Osteoblast (primary cell): Measurements from ENCODE around the gene SPINK14. TPM values are rescaled to one million over a fixed set of nuclear protein-coding genes. Genes with fewer than 3 reads are reported as not detected.

Source experiments
- DNase-seq: peaks from one replicate; pipeline ENCODE4 v3.0.0; 2011; ENCODE audit warnings: low spot score, mixed read lengths; ENCODE audit not compliant: insufficient read length; ENCODE audit errors: missing footprints
- H2AFZ ChIP-seq: 2 replicates; pipeline ENCODE4 v1.6.0; 2011; ENCODE audit warnings: mild to moderate bottlenecking, low read length
- H3K27ac ChIP-seq: 2 replicates; pipeline ENCODE4 v1.5.1; 2011; ENCODE audit warnings: mild to moderate bottlenecking, low read depth, low read length, moderate library complexity
- H3K27me3 ChIP-seq: 2 replicates; pipeline ENCODE4 v1.6.0; 2012; ENCODE audit warnings: mild to moderate bottlenecking, control low read depth, inconsistent platforms, low read length, moderate library complexity; ENCODE audit not compliant: insufficient read depth
- H3K36me3 ChIP-seq: 2 replicates; pipeline ENCODE4 v1.5.1; 2011; ENCODE audit warnings: mild to moderate bottlenecking, low read length, control low read depth, moderate library complexity; ENCODE audit not compliant: insufficient read depth
- H3K4me1 ChIP-seq: 2 replicates; pipeline ENCODE4 v1.5.1; 2011; ENCODE audit warnings: mild to moderate bottlenecking, low read length, control low read depth, moderate library complexity; ENCODE audit not compliant: insufficient read depth
- H3K4me2 ChIP-seq: 2 replicates; pipeline ENCODE4 v1.6.0; 2011; ENCODE audit warnings: mild to moderate bottlenecking, low read length; ENCODE audit not compliant: insufficient read depth
- H3K4me3 ChIP-seq: fragments of 200-600 bp; sonication (generic); 3 replicates; pipeline ENCODE4 v1.5.1; 2012; ENCODE audit warnings: mild to moderate bottlenecking, low read length, inconsistent platforms; ENCODE audit not compliant: insufficient read depth
- H3K79me2 ChIP-seq: 2 replicates; pipeline ENCODE4 v1.6.0; 2012; ENCODE audit warnings: mild to moderate bottlenecking, low read length, control low read depth, inconsistent platforms; ENCODE audit not compliant: insufficient read depth
- H3K9me3 ChIP-seq: 2 replicates; pipeline ENCODE4 v1.5.1; 2011; ENCODE audit warnings: low read depth, low read length, control low read depth
- H4K20me1 ChIP-seq: 2 replicates; pipeline ENCODE4 v1.6.0; 2012; ENCODE audit warnings: mild to moderate bottlenecking, low read length, control low read depth; ENCODE audit not compliant: insufficient read depth
- total RNA-seq: library from RNA; depleted of rRNA; stranded (reverse); fragments of >200 nt; gene quantifications from 2 replicates; pipeline ENCODE4 v1.2.3, GENCODE V29; 2012
- TF ChIP-seq, protein P1 (sequence below): IDR thresholded peaks from 2 replicates; pipeline ENCODE4 v1.5.1; 2011; ENCODE audit warnings: mild to moderate bottlenecking, low read depth, low read length, moderate library complexity; ENCODE audit errors: extremely low read depth

The SPINK14 gene
- total RNA-seq, 1 donor, result not detected

DNA sequence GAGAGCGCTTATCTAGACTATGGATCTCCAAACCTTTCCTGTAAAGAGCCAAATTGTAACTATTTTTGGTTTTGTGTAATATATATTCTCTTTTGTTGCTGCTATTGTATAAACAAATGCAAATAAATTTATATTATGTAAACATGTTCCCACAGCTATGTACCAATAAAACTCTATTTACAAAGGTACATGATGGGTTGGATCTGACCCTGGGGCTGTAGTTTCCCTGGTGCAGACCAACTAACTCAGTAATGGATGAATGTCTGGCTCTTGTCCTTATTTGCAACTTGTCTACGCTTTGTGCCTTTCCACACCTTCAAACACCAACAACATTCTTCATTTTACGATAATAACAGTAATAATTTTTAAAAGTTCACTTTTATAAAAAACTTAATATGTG lies 27.5 kb upstream of the SPINK14 start:
- Histone ChIP-seq H2AFZ (no peak overlapping the region), H3K4me1 (no peaks in the 10 kb centered on the region), H3K79me2 (no peaks in the 10 kb centered on the region), H3K4me3 (no peak overlapping the region), H4K20me1 (no peaks in the 10 kb centered on the region), H3K4me2 (no peak overlapping the region), H3K9me3 (no peaks in the 10 kb centered on the region), H3K27ac (no peak overlapping the region), H3K36me3 (no peaks in the 10 kb centered on the region), H3K27me3 (no peaks in the 10 kb centered on the region)
- TF ChIP-seq, protein P1, sequence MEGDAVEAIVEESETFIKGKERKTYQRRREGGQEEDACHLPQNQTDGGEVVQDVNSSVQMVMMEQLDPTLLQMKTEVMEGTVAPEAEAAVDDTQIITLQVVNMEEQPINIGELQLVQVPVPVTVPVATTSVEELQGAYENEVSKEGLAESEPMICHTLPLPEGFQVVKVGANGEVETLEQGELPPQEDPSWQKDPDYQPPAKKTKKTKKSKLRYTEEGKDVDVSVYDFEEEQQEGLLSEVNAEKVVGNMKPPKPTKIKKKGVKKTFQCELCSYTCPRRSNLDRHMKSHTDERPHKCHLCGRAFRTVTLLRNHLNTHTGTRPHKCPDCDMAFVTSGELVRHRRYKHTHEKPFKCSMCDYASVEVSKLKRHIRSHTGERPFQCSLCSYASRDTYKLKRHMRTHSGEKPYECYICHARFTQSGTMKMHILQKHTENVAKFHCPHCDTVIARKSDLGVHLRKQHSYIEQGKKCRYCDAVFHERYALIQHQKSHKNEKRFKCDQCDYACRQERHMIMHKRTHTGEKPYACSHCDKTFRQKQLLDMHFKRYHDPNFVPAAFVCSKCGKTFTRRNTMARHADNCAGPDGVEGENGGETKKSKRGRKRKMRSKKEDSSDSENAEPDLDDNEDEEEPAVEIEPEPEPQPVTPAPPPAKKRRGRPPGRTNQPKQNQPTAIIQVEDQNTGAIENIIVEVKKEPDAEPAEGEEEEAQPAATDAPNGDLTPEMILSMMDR, result no peak
- no peak for DNase-seq

DNA sequence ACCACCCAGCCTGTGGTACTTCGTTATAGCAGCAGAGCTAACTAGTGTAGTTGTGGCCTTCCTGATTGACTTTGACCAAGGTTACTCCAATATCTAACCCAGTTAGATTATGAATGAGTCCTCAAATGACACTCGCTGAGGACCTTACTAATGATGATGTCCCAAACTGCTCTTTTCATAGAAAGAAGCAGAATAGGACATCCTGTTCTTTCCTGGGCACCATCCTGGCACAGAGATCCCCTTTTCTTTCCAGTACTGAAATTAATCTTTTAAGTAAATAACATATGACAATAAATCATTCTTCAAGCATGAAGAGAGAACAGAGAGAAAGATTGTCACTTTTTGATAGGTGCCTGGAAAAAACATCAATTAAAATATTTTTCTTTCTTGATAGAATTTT lies 26.7 kb upstream of the SPINK14 start:
- no peak for DNase-seq
- TF ChIP-seq, protein P1, result no peak
- Histone ChIP-seq H3K27ac (no peak overlapping the region), H3K27me3 (no peaks in the 10 kb centered on the region), H4K20me1 (no peaks in the 10 kb centered on the region), H3K79me2 (no peaks in the 10 kb centered on the region), H3K4me1 (no peaks in the 10 kb centered on the region), H3K4me3 (no peak overlapping the region), H3K4me2 (no peak overlapping the region), H3K36me3 (no peaks in the 10 kb centered on the region), H2AFZ (no peak overlapping the region), H3K9me3 (no peaks in the 10 kb centered on the region)

DNA sequence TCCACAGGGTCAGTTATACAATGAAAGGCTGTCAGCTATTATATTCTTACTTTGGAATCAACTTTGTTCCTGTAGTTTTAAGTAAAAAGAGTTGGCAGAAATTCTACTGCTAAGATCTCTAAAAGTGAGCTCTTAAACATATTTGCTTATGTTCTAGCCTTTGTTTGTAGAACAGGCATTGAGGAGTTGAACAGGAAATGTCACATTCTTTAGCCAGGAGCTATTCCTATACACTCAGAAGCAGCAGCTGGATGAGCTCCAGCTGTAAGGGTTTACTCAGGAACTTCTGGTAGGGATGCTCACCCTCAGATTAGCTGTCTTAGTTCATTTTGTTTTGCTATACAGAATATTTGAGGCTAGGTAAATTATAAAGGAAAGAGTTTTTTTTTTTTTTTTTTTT lies 22.4 kb upstream of the SPINK14 start:
- no peak overlapping the region for H2AFZ ChIP-seq
- H3K4me3 ChIP-seq, result no peak overlapping the region
- no peak overlapping the region for H3K4me2 ChIP-seq
- TF ChIP-seq, protein P1, result no peak
- H3K79me2 ChIP-seq, result no peaks in the 10 kb centered on the region
- no peak for DNase-seq
- H4K20me1 ChIP-seq, result no peaks in the 10 kb centered on the region
- no peaks in the 10 kb centered on the region for H3K4me1 ChIP-seq
- no peaks in the 10 kb centered on the region for H3K27me3 ChIP-seq
- H3K9me3 ChIP-seq, result no peaks in the 10 kb centered on the region
- no peaks in the 10 kb centered on the region for H3K36me3 ChIP-seq
- H3K27ac ChIP-seq, result no peak overlapping the region

DNA sequence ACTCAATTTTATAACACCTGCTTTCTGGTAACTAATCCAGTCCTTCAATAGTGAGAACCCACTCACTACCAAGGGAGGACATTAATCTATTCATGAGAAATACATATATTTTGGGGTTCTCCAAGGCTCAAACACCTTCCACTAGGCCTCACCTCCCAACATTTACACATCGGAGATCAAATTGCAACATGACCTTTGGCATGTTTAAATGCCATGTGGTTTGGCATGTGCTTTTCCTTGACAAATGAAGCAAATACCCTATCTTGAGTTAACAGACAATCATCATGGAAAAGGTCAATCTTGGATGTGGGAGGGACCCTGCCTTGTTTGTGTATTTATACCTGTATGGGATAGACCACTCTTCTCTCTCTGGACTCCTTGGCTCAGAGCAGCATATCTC lies 21.9 kb upstream of the SPINK14 start:
- Histone ChIP-seq H3K4me2 (no peak overlapping the region), H3K79me2 (no peaks in the 10 kb centered on the region), H3K9me3 (no peaks in the 10 kb centered on the region), H3K4me1 (no peaks in the 10 kb centered on the region), H3K36me3 (no peaks in the 10 kb centered on the region), H4K20me1 (no peaks in the 10 kb centered on the region), H2AFZ (no peak overlapping the region), H3K27ac (no peak overlapping the region), H3K27me3 (no peaks in the 10 kb centered on the region), H3K4me3 (no peak overlapping the region)
- TF ChIP-seq, protein P1, result no peak
- no peak for DNase-seq
